Vagina (tissue), 2 donors: Measurements from ENCODE around the gene LAMB2. TPM values are rescaled to one million over a fixed set of nuclear protein-coding genes. Genes with fewer than 3 reads are reported as not detected.

Source experiments
- DNase-seq, 2 donors: peaks; one replicate each; pipeline ENCODE4 v3.0.0-alpha.2; 2017; ENCODE audit errors: extremely low spot score in 2 of 2
- H3K27ac ChIP-seq: fragments of 200-600 bp; sonication (generic); one replicate; pipeline ENCODE4 v1.5.1; 2019
- H3K27me3 ChIP-seq: fragments of 200-600 bp; sonication (generic); one replicate; pipeline ENCODE4 v1.5.1; 2019
- H3K36me3 ChIP-seq, 2 donors: fragments of 200-600 bp; sonication (generic); one replicate each; pipeline ENCODE4 v1.5.1; 2017 to 2019
- H3K4me1 ChIP-seq: fragments of 200-600 bp; sonication (generic); one replicate; pipeline ENCODE4 v1.5.1; 2019
- H3K4me3 ChIP-seq, 2 donors: fragments of 200-600 bp; sonication (generic); 1 replicate in 1 of 2; 2 replicates in 1 of 2; pipeline ENCODE4 v1.5.1; 2016 to 2019
- H3K9me3 ChIP-seq: fragments of 200-600 bp; sonication (generic); one replicate; pipeline ENCODE4 v1.5.1; 2019
- CTCF ChIP-seq, 3 experiments: fragments of 450-650 bp in 2 of 3; fragments of 200-600 bp in 1 of 3; sonication (generic) in 1 of 3; IDR thresholded peaks; one replicate each; pipeline ENCODE4 v1.5.1; 2017 to 2019; ENCODE audit warnings: antibody characterized with exemption in 3 of 3, mild to moderate bottlenecking in 2 of 3, moderate library complexity in 2 of 3
- POLR2A ChIP-seq, 2 donors: fragments of 450-650 bp; IDR thresholded peaks; one replicate each; pipeline ENCODE4 v1.6.1; 2017; ENCODE audit warnings: antibody characterized with exemption in 2 of 2, mild to moderate bottlenecking in 2 of 2, moderate library complexity in 2 of 2
- POLR2AphosphoS5 ChIP-seq, 2 donors: sonication (generic); formaldehyde crosslinking; IDR thresholded peaks; one replicate each; pipeline ENCODE4 v1.9.0; 2017; ENCODE audit warnings: antibody characterized with exemption in 2 of 2, mild to moderate bottlenecking in 2 of 2, low read depth in 1 of 2; ENCODE audit not compliant: insufficient read depth in 1 of 2
- intact Hi-C: fragments of 100-400 bp; cut with DNase I; formaldehyde crosslinking; loops from one replicate; pipeline ENCODE4 v1.15.1; 2023
- total RNA-seq: library from RNA; depleted of rRNA; stranded (reverse); fragments of >200 nt; gene quantifications from one replicate; pipeline ENCODE4 v1.2.3, GENCODE V29; 2016

The LAMB2 gene
- total RNA-seq, 1 donor from 2014 or later, result 526 TPM

- H3K4me3 ChIP-seq, result no peak overlapping the region
- H3K36me3 ChIP-seq, result peaks cover 7 to 53% of the 10 kb centered on the region in 2 donors
- intact Hi-C loops, result no loop called here
- H3K27ac ChIP-seq, result no peak overlapping the region
- DNase-seq, result no peak
- H3K27me3 ChIP-seq, result no peaks in the 10 kb centered on the region
- TF ChIP-seq CTCF (IDR thresholded peaks at IDR 0.05), result no peak
- no peak for TF ChIP-seq POLR2AphosphoS5 (IDR thresholded peaks at IDR 0.05; ENCODE audit: insufficient read depth in 1 of 2, low read depth in 1 of 2)
- TF ChIP-seq POLR2A (IDR thresholded peaks at IDR 0.05), result no peak
- peaks cover 18% of the 10 kb centered on the region for H3K4me1 ChIP-seq
- H3K9me3 ChIP-seq, result no peaks in the 10 kb centered on the region
Observed at GRCh38 chr3:49108346-49108745, 24.5 kb downstream of the LAMB2 start.

GRCh38 chr3:49104427-49105291, 28.2 kb downstream of the LAMB2 start, which contains the start of gene QARS1:
TSS of gene QARS1 (minus strand) at chr3:49104757. CDS start at chr3:49104733, 24 bp downstream.
- peak within 1 kb of the TSS; percentile 73 for H3K27ac ChIP-seq
- no peak for TF ChIP-seq POLR2A (IDR thresholded peaks at IDR 0.05)
- no peak for TF ChIP-seq CTCF (IDR thresholded peaks at IDR 0.05)
- TF ChIP-seq POLR2AphosphoS5 (IDR thresholded peaks at IDR 0.05; ENCODE audit: insufficient read depth in 1 of 2, low read depth in 1 of 2), result peak; percentile 76 to 90
- intact Hi-C loops, result no loop called here
- H3K4me1 ChIP-seq, result peaks cover 18% of the 10 kb centered on the region
- H3K36me3 ChIP-seq, result peaks cover 0 to 44% of the 10 kb centered on the region in 2 donors
- H3K4me3 ChIP-seq, result peak within 1 kb of the TSS; percentile 87 to 98
- no peaks in the 10 kb centered on the region for H3K27me3 ChIP-seq
- DNase-seq, result peak in 1 of 2 donors; percentile 96
- H3K9me3 ChIP-seq, result no peaks in the 10 kb centered on the region

GRCh38 chr3:49104052-49104426, 28.8 kb downstream of the LAMB2 start:
- Histone ChIP-seq H3K27ac (peak overlapping the region; percentile 73), H3K36me3 (peaks cover 0 to 44% of the 10 kb centered on the region in 2 donors), H3K4me3 (peak overlapping the region; percentile 87 to 98), H3K9me3 (no peaks in the 10 kb centered on the region), H3K4me1 (peaks cover 18% of the 10 kb centered on the region), H3K27me3 (no peaks in the 10 kb centered on the region)
- intact Hi-C loops, result no loop called here
- TF ChIP-seq POLR2AphosphoS5 (IDR thresholded peaks at IDR 0.05; ENCODE audit: insufficient read depth in 1 of 2, low read depth in 1 of 2) (no peak), CTCF (IDR thresholded peaks at IDR 0.05) (no peak), POLR2A (IDR thresholded peaks at IDR 0.05) (no peak)
- DNase-seq, result no peak

GRCh38 chr3:49100046-49100615, 32.7 kb downstream of the LAMB2 start:
- H3K36me3 ChIP-seq, result peaks cover 0 to 57% of the 10 kb centered on the region in 2 donors

GRCh38 chr3:49098910-49099630, 33.8 kb downstream of the LAMB2 start:
- TF ChIP-seq POLR2AphosphoS5 (IDR thresholded peaks at IDR 0.05; ENCODE audit: insufficient read depth in 1 of 2, low read depth in 1 of 2) (no peak), POLR2A (IDR thresholded peaks at IDR 0.05) (no peak), CTCF (IDR thresholded peaks at IDR 0.05) (no peak)
- DNase-seq, result no peak
- no peak overlapping the region for H3K27ac ChIP-seq
- H3K9me3 ChIP-seq, result no peaks in the 10 kb centered on the region
- intact Hi-C loops, result no loop called here
- no peaks in the 10 kb centered on the region for H3K27me3 ChIP-seq
- peaks cover 0 to 57% of the 10 kb centered on the region in 2 donors for H3K36me3 ChIP-seq
- no peak overlapping the region for H3K4me3 ChIP-seq
- peaks cover 18% of the 10 kb centered on the region for H3K4me1 ChIP-seq

More at GRCh38 chr3:49100046-49100615, 32.7 kb downstream of the LAMB2 start:
- H3K27ac ChIP-seq, result no peak overlapping the region
- intact Hi-C loops, result no loop called here
- no peaks in the 10 kb centered on the region for H3K9me3 ChIP-seq
- H3K27me3 ChIP-seq, result no peaks in the 10 kb centered on the region
- DNase-seq, result no peak
- no peak overlapping the region for H3K4me3 ChIP-seq
- H3K4me1 ChIP-seq, result peaks cover 15% of the 10 kb centered on the region
- TF ChIP-seq POLR2A (IDR thresholded peaks at IDR 0.05), result no peak
